OCI-LY3 (cell line): ENCODE measurements around the gene MPO.
A peak's percentile ranks its signal among the peaks of the same experiment; 100 is the strongest.

Experiments used
- H2AFZ ChIP-seq: fragments of 200-600, 300-600 bp; shearing (Covaris generic); 2 replicates; pipeline ENCODE4 v1.6.0; 2014; ENCODE audit warnings: antibody characterized with exemption, low read depth, low read length
- H3K27ac ChIP-seq: fragments of 200-600, 300-600 bp; sonication (generic); 2 replicates; pipeline ENCODE4 v1.5.1; 2014; ENCODE audit warnings: mild to moderate bottlenecking, low read length, moderate library complexity, mixed read lengths
- H3K27me3 ChIP-seq: fragments of 200-600, 300-600 bp; sonication (generic); 2 replicates; pipeline ENCODE4 v1.6.1; 2014; ENCODE audit warnings: low read depth, low read length, mixed read lengths
- H3K36me3 ChIP-seq: fragments of 200-600, 300-600 bp; sonication (generic); replicated peaks from 2 replicates; pipeline ENCODE3; 2014; ENCODE audit warnings: low read depth, low read length, mixed read lengths
- H3K4me1 ChIP-seq: fragments of 300-600, 200-600 bp; sonication (generic); 2 replicates; pipeline ENCODE4 v1.6.1; 2014; ENCODE audit warnings: low read length, mixed read lengths
- H3K4me2 ChIP-seq: fragments of 200-600, 300-600 bp; sonication (generic); 2 replicates; pipeline ENCODE4 v1.6.1; 2014; ENCODE audit warnings: low read length, mixed read lengths
- H3K4me3 ChIP-seq: fragments of 300-600, 200-600 bp; sonication (generic); 2 replicates; pipeline ENCODE4 v1.5.1; 2014; ENCODE audit warnings: antibody characterized with exemption, mild to moderate bottlenecking, low read length, moderate library complexity
- H3K79me2 ChIP-seq: fragments of 300-600, 200-600 bp; shearing (Covaris generic); 2 replicates; pipeline ENCODE4 v1.6.1; 2014; ENCODE audit warnings: mild to moderate bottlenecking, low read length, mixed read lengths
- H3K9ac ChIP-seq: fragments of 300-600, 200-600 bp; shearing (Covaris generic); 2 replicates; pipeline ENCODE4 v1.6.0; 2014; ENCODE audit warnings: mild to moderate bottlenecking, low read length, moderate library complexity
- H3K9me3 ChIP-seq: fragments of 200-600, 300-600 bp; shearing (Covaris generic); 2 replicates; pipeline ENCODE4 v1.6.1; 2014; ENCODE audit warnings: low read length, mixed read lengths; ENCODE audit not compliant: insufficient read depth
- H4K20me1 ChIP-seq: fragments of 200-600, 300-600 bp; sonication (generic); 2 replicates; pipeline ENCODE4 v1.6.1; 2016; ENCODE audit warnings: low read length, mixed read lengths; ENCODE audit not compliant: insufficient read depth
- CTCF ChIP-seq: fragments of 200-600, 300-600 bp; sonication (generic); IDR thresholded peaks from 2 replicates; pipeline ENCODE4 v1.5.1; 2014; ENCODE audit warnings: antibody characterized with exemption, low read length, low read depth
- EZH2phosphoT487 ChIP-seq: fragments of 200-600 bp; shearing (Covaris generic); IDR thresholded peaks from 2 replicates; pipeline ENCODE4 v1.6.1; 2018; ENCODE audit warnings: antibody characterized with exemption, mixed run types, low read depth

MPO gene

DNA sequence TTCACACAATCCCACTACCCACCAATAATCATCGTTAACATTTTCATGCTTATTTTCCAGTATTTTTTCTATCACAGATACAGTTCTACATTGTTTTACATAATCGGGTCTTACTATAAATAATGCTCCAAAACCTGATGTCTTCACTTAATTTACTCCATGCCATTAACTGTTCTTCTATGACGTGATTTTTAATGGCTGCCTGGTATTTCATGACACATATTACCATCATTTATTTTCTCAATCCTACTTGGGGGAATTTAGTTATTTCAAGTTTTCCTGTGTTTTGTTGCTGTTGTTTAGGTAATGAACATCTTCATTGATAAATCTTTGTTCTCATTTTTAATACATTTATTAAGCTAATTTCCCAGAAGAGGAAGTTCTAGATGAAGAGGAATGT lies 27.7 kb downstream of the MPO start:
- no peaks in the 10 kb centered on the region for H3K9me3 ChIP-seq
- no peak for TF ChIP-seq CTCF
- no peak for TF ChIP-seq EZH2phosphoT487
- H3K36me3 ChIP-seq: no peaks in the 10 kb centered on the region
- H3K9ac ChIP-seq: no peak overlapping the region
- H3K27ac ChIP-seq: no peak overlapping the region
- no peak overlapping the region for H2AFZ ChIP-seq
- no peak overlapping the region for H3K4me2 ChIP-seq
- H3K4me3 ChIP-seq: no peak overlapping the region
- peaks cover 53% of the 10 kb centered on the region for H3K27me3 ChIP-seq
- H3K79me2 ChIP-seq: no peaks in the 10 kb centered on the region
- H3K4me1 ChIP-seq: peaks cover 8% of the 10 kb centered on the region; the same call in 1 of the 2 replicates
- H4K20me1 ChIP-seq: no peaks in the 10 kb centered on the region

DNA sequence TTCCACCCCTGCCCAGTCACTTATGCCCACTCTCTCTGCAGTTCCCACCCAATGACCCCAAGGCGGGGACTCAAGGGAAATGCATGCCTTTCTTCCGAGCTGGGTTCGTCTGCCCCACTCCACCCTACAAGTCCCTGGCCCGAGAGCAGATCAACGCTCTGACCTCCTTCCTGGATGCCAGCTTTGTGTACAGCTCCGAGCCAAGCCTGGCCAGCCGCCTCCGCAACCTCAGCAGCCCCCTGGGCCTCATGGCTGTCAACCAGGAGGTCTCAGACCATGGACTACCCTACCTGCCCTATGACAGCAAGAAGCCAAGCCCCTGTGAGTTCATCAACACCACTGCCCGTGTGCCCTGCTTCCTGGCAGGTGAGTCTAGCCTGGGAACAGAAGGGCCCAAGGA lies 28.6 kb downstream of the MPO start:
- TF ChIP-seq EZH2phosphoT487: no peak
- no peak for TF ChIP-seq CTCF
- Histone ChIP-seq H3K27me3 (peaks cover 56% of the 10 kb centered on the region), H2AFZ (no peak overlapping the region), H3K79me2 (no peaks in the 10 kb centered on the region), H3K4me2 (no peak overlapping the region), H3K36me3 (no peaks in the 10 kb centered on the region), H3K4me3 (no peak overlapping the region), H4K20me1 (no peaks in the 10 kb centered on the region), H3K9me3 (no peaks in the 10 kb centered on the region), H3K4me1 (peaks cover 8% of the 10 kb centered on the region; the same call in 1 of the 2 replicates), H3K27ac (no peak overlapping the region), H3K9ac (no peak overlapping the region)

DNA sequence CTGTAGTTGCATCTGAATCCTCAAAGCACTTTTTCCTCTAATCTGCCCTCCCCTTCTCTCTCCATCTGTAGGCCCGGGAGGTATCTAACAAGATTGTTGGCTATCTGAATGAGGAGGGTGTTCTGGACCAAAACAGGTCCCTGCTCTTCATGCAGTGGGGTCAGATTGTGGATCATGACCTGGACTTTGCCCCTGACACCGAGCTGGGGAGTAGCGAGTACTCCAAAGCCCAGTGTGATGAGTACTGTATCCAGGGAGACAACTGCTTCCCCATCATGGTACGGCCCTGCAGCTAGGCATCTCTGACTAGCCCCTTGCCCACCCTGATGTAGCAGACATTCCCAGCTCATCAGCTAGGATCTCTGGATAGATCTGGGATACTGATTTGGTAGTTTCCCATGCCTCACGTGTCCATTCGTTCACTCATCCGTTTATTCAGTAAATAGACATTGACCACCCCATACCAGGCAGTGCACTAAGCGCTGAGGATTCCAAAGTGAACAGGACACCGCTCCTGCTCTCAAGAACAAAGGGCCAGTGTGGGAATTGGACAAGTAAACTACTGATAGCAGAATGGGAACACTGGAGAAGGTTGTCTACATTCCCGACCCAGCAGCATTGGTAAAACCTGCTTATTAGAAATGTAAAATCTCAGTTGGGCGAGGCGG lies 30.3 kb downstream of the MPO start:
- Histone ChIP-seq H3K36me3 (no peaks in the 10 kb centered on the region), H3K4me1 (peaks cover 8% of the 10 kb centered on the region; the same call in 1 of the 2 replicates), H3K27ac (no peak overlapping the region), H3K9me3 (no peaks in the 10 kb centered on the region), H3K9ac (no peak overlapping the region), H2AFZ (peak overlapping the region; percentile 89; the same call in 1 of the 2 replicates), H3K4me3 (no peak overlapping the region), H3K4me2 (no peak overlapping the region), H3K27me3 (peaks cover 65% of the 10 kb centered on the region), H3K79me2 (no peaks in the 10 kb centered on the region), H4K20me1 (no peaks in the 10 kb centered on the region)
- no peak for TF ChIP-seq CTCF
- no peak for TF ChIP-seq EZH2phosphoT487

- Histone ChIP-seq H3K9me3 (no peaks in the 10 kb centered on the region), H2AFZ (peak overlapping the region; percentile 89), H3K27ac (no peak overlapping the region), H3K4me3 (peak overlapping the region; percentile 59), H3K36me3 (no peaks in the 10 kb centered on the region), H3K27me3 (peaks cover 72% of the 10 kb centered on the region), H3K9ac (no peak overlapping the region; the same call in 1 of the 2 replicates), H4K20me1 (no peaks in the 10 kb centered on the region), H3K4me2 (peak overlapping the region; percentile 76), H3K4me1 (peaks cover 8% of the 10 kb centered on the region; the same call in 1 of the 2 replicates), H3K79me2 (no peaks in the 10 kb centered on the region)
- peak; percentile 71 for TF ChIP-seq CTCF
- TF ChIP-seq EZH2phosphoT487: no peak
Measured at GRCh38 chr17:58249270-58250133, 31.2 kb downstream of the MPO start.
